HG03135 (cell line): ENCODE measurements around the gene GARS1.
"Not testable (repeated sequence)": the region's sequence is repeated elsewhere in the genome, so short reads cannot be mapped to it uniquely, and the experiment has no call there.

Experiments
- ATAC-seq: cut with Tn5 transposase; IDR thresholded peaks from one replicate; pipeline ENCODE4 v1.9.1; 2021; ENCODE audit warnings: mild to moderate bottlenecking, moderate library complexity; ENCODE audit not compliant: unreplicated experiment

Gene GARS1

DNA sequence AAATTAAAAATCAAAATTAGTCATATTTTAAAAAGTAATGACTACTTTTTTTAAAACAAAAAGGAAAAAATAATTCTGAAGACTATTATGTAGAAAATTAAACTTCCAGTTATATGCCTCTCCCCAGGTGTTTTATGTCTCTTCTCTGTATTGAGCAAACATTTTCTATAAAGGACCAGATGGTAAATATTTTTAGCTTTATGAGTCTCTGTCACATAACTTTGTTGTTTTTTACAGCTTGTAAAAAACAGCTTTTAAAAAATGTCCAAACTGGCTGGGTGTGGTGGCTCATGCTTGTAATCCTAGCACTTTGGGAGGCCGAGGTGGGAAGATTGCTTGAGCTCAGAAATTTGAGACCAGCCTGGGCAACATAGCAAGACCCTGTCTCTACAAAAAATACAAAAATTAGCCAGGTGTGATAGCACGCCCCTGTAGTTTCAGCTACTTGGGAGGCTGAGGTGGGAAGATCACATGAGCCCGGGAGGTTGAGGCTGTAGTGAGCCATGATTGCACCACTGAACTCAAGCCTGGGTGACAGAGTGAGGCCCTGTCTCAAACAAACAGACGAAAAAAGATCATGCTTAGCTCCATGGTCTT lies 23.5 kb downstream of the GARS1 start:
- no peak for ATAC-seq

GRCh38 chr7:30618961-30619360 lies 24.3 kb downstream of the GARS1 start:
- no peak for ATAC-seq

DNA sequence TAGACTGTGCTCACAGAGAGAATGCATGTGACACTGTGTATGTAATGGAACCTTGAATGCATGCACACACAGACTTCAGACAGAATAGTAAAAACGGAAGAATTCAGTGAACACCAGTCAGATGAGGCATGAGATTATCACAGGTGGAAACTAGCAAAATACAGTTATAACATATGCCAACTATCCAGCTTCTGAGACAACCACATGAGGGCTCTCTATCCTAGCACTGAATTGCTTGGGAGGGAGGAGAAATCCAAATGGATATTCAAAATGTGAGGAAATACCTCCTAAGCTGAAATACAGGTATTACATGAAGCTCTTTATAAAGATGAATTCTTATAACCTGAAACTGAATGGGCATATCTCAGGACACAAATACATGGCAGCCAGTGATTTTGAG lies 30.6 kb downstream of the GARS1 start:
- ATAC-seq: no peak

- ATAC-seq: no peak
Observed at GRCh38 chr7:30627026-30627425, 32.3 kb downstream of the GARS1 start.

GRCh38 chr7:30630986-30631385 lies 36.3 kb downstream of the GARS1 start:
- ATAC-seq: no peak

GRCh38 chr7:30633223-30633622 lies 38.5 kb downstream of the GARS1 start:
- ATAC-seq: no peak

- no peak for ATAC-seq
Observed at GRCh38 chr7:30634193-30634626, 39.5 kb downstream of the GARS1 start.

GRCh38 chr7:30634634-30635201 lies 40.0 kb downstream of the GARS1 start:
- ATAC-seq: no peak

DNA sequence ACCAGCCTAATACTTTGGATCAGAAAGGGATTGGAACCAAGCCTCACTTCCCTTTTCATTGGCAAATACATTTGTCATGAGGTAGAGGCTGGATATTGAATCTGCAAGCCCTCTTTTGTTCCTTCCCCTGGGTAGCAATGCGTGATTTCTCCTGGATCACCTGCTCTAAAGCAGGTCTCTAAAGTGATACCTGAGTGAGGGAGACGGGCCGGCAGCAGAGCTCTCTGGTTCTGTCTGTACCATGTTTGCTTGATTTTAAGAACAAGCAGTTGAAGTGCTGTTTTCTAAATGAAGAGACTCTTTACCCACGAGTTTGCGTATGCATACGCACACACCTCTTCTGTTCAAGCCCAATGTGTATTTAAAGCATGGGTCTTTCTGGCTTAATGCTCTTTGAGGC lies 41.1 kb downstream of the GARS1 start:
- ATAC-seq: no peak

GRCh38 chr7:30642322-30642721 lies 47.6 kb downstream of the GARS1 start:
- not testable (repeated sequence) for ATAC-seq

- no peak for ATAC-seq
Observed at GRCh38 chr7:30642789-30643188, 48.1 kb downstream of the GARS1 start.

DNA sequence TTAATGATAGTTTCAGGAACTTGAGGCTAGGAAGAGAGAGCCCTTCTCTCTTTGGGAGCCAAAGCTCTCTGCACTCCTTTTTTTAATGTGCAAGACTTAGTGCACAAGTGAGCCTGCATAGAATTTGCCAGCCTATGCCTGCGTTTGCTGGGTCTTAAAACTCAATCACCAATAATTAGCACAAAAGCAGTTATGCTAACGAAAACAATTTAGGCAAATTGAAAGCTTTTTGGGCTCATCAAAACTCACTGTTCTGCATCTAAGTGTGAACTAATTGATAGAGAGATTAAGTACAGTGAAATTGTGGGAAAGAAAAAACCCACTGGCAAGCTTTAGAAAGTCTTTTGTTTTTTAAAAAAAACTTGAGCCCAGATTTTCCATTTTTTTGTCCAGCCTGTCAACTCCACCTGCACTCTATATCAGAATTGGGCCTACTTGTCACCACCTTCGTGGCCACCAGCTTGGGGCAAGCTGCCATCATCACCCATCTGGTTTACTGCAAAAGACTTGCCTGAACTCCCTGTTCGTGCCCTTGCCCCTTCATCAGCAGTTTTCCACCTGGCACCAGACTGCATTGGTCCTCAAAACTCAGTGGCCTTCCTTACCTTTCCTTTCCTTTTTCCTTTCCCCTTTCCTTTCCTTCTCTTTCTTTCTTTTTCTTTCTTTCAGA lies 49.7 kb downstream of the GARS1 start:
- ATAC-seq: no peak

- no peak for ATAC-seq
Observed at GRCh38 chr7:30645661-30646060, 51.0 kb downstream of the GARS1 start.

DNA sequence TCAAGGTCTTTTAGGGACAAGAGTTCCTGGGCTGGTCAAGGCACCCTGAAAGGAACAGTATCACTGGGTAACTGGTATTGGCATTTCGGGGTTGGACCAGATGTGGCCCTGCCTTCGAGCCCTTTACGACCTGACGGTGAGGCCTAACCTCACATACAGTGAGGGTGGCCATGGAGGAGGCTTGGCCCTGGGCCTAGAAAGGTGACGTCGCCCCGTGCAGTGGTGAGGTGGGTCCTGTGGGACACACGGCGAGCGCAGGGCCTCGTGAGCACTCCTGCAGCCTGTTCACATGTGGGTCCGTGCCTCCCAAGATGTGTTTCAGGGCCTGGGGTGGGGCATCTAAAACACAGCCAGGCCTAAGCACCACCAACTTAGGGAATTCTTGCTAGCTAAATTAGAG lies 51.5 kb downstream of the GARS1 start:
- ATAC-seq: no peak

GRCh38 chr7:30647589-30648364 lies 53.1 kb downstream of the GARS1 start:
- ATAC-seq: no peak

DNA sequence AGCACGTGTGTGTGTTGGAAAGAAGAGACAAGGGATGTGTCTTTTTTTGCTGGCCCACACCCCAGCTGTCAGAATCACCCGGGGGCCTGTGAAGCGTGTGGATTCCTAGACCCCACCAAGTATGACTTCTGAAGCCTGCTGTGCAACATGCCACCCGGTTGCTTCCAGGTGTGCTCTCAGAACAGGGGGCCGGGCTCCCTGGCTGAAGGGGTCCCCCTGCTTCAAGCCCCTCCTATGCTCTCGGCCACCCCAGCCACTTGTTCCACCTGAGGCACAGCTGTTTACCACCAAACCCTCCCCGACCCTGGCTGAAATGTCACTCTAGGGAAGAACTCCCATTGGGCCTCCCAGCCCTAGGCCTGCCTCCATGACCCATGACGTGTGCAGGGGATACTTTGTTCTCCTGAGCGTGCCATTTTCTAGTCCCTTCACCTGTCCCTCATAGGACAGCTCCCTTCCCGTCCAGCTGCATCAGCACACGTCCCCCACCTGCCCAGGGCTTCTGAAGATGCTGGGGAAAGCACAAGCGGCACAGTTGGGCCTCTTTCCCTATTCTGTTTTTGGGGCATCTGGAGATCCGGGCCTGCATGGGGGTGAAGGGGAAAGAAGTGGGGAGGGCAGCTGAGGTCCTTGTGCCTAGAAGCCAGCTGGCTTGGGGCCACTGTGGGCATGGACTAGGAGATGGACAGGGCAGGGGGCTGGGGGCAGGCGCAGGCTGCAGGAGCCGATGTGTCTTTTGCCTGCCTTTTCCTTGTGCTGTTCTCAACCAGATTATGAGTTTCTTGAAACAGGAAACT lies 54.3 kb downstream of the GARS1 start:
- ATAC-seq: no peak

DNA sequence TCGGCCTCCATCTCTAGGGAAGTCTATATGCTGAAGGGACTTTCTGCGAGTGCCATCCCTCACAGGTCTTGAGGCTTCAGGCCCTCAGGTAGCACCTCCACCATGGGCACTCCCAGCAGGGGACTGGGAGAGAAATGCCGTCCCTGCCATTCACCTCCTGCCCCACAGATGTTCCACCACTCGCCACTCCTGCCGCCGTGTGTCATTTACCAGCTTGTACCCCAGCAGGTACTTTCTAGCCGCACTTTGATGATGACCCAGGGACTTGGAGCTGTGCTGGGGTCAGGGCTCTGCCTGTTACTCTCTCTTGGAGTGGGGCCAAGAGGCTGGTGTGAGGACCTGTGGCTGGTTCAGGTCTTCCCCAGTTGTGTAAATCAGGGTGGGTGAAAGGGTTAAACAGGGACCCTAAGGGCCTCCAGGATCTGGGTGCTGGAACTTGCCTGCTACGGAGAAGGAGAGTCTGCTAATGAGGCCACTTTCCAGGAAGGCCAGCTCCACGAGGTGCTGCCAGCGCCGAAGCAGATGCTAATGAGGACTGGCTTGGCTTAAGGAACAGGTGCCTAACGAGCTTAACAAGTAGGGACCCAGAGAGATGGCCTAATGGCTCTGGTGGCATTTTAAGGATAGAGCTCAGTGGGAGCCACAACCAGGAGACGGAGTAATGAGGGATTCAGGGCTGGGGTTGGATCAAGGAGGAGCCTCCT lies 55.2 kb downstream of the GARS1 start:
- no peak for ATAC-seq

DNA sequence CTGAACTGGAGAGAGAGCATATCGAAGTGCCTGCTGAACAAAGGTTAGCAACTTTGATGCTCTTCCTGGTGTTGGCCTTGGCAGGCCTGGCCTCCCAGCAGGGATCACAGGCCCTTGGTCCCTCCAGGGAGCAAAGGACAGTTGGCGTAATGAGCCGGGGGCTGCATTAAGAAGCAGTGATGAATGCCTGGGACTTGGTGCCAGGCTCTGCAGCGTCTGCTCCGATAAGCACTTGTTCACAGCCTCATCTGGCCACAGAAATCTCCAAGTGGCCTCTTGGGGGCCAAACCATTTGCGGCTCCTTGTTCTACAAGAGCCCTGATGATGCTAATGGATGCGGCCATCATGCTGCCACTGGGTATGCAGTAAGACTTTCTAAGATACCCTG lies 55.7 kb downstream of the GARS1 start:
- ATAC-seq: no peak

- ATAC-seq: no peak
Observed at GRCh38 chr7:30652132-30652531, 57.5 kb downstream of the GARS1 start.
